Epithelial cell of esophagus (primary cell): ENCODE results near the gene TNFAIP8L3.
"Not testable (repeated sequence)": the region's sequence is repeated elsewhere in the genome, so short reads cannot be mapped to it uniquely, and the experiment has no call there.

Source experiments
- DNase-seq: peaks from one replicate; pipeline ENCODE4 v3.0.0; 2010; ENCODE audit warnings: low read depth
- H3K4me3 ChIP-seq: 2 replicates; pipeline ENCODE4 v1.5.1; 2011; ENCODE audit warnings: mild to moderate bottlenecking, low read length, control low read depth
- CTCF ChIP-seq: IDR thresholded peaks from 2 replicates; pipeline ENCODE4 v1.5.1; 2011; ENCODE audit warnings: low read depth, mild to moderate bottlenecking, low read length, control low read depth, inconsistent platforms; ENCODE audit not compliant: insufficient read depth; ENCODE audit errors: missing control alignments

The TNFAIP8L3 gene

GRCh38 chr15:51128701-51129100, 34.0 kb upstream of the TNFAIP8L3 start:
- no peak for TF ChIP-seq CTCF
- H3K4me3 ChIP-seq: no peak overlapping the region
- DNase-seq: no peak

- DNase-seq: no peak
- no peak overlapping the region for H3K4me3 ChIP-seq
- no peak for TF ChIP-seq CTCF
These were observed 32.1 kb upstream of the TNFAIP8L3 start for GRCh38 chr15:51126842-51127241.

GRCh38 chr15:51123002-51123401, 28.3 kb upstream of the TNFAIP8L3 start:
- not testable (repeated sequence) for H3K4me3 ChIP-seq, DNase-seq

- no peak for DNase-seq
- no peak overlapping the region for H3K4me3 ChIP-seq
- TF ChIP-seq CTCF: no peak
These were observed 27.0 kb upstream of the TNFAIP8L3 start for GRCh38 chr15:51121631-51122225.

GRCh38 chr15:51121118-51121517, 26.4 kb upstream of the TNFAIP8L3 start:
- no peak for TF ChIP-seq CTCF
- no peak overlapping the region for H3K4me3 ChIP-seq
- peak; percentile 93 for DNase-seq

- TF ChIP-seq CTCF: no peak
- no peak overlapping the region for H3K4me3 ChIP-seq
- DNase-seq: peak; percentile 50
These were observed 24.4 kb upstream of the TNFAIP8L3 start for GRCh38 chr15:51119120-51119519.

GRCh38 chr15:51117270-51117669, 22.6 kb upstream of the TNFAIP8L3 start:
- peak; percentile 40 for DNase-seq
- H3K4me3 ChIP-seq: no peak overlapping the region
- TF ChIP-seq CTCF: no peak
